GM18511 (cell line): Measurements from ENCODE around the gene APP.
"Not testable (repeated sequence)": the region's sequence is repeated elsewhere in the genome, so short reads cannot be mapped to it uniquely, and the experiment has no call there.

Experiments used
- ATAC-seq: cut with Tn5 transposase; IDR thresholded peaks from one replicate; pipeline ENCODE4 v1.9.1; 2021; ENCODE audit warnings: mild to moderate bottlenecking, moderate library complexity; ENCODE audit not compliant: unreplicated experiment

Gene APP

DNA sequence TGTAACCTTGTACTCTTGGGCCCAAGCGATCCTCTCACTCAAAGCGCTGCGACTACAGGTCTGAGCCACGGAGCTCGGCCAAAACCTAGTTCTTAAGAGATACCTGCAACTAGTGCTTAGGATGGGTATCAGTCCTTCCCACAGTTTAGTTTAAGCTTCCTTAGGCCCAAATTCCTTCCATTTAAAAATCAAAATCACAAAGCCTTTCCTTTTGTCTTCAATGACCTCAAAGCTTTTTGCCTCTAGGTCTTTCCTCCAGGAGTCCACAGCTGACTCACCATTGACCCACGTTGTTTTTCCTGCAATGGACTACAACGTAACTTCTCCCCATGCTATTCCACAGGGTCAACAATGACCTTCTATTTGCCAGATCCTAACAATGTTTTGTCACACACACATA lies 64.0 kb downstream of the APP start:
- no peak for ATAC-seq

DNA sequence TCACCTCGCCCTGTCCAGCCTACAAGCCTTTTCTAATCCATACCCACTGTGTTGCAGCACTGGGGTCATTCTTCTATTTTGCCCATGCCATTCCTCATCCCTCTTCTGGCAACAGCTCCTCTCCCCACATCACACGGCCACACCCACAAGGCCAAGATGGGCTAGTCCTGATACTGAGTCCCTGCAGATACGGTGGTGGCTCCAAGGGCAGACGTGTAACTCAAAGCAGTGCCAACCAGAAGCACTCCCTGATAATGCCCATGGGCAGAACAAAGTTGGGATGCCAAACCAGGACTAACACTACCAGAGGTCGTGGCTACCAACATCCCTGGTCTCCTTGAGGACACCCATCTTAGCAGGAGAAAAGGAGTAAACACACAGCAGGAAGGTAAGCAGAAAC lies 64.8 kb downstream of the APP start:
- ATAC-seq = no peak

DNA sequence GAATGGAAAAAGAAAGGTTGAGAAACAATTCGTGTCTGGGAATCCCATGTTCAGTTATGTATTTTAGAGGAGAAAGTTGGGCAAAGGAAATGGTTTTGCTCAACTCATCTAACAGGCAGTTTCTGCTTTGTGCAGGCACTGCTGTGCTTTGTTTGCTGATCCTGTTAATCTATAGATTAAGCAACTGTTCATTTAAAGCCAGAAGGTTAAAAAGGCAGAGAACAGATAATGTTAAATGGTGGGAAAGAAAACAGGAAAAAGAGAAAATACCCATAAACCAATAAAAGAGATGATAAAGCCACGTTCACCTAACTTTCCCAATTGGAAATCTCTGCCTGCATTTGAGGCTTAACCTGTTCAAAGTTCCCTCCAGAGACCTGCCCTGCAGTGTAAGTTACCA lies 70.0 kb downstream of the APP start:
- no peak for ATAC-seq

DNA sequence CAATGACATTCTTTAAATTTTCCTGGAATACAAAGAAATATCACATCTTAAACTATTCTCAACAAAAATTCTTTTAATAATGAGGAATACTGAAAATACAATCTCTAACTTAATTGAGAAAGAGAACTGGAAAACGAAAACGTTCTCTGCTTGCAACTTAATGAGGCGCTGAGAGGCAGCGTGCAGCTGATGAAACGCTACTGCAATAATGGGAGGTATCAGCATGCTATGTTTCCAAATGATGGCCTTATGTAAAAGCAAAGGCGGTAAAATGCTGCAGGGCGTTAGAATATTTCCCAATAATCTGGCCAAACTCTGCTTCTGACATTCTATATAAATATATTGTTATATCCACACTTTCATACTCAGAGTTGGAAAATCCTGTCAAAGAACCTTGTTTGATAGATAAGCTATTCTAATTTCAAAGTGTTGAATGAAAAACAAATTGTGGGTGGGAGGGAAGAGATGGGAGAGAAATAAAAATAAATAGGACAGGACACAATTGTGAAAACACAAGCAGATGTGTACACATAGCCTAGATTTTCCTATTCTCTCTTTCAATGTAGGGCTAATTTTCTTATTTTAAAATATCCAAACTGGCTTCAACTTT lies 70.9 kb downstream of the APP start:
- no peak for ATAC-seq

GRCh38 chr21:26098772-26099397 lies 71.7 kb downstream of the APP start:
- no peak for ATAC-seq

DNA sequence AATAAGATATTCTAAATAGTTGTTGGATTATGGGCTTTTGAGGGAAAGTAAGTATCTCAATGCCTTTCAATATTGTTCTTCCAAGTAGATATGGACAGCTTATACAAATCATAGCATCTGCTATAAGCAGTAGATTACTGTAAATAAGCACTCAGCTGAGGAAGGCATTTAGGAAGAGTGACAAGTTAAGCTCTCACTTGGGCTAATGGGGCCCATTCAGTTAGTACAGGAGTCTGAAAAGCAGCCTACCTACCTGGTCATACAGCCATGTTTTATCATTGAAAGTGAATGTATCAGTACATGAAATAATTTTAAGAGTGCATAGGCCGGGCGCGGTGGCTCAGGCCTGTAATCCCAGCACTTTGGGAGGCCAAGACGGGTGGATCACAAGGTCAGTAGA lies 73.1 kb downstream of the APP start:
- no peak for ATAC-seq

- no peak for ATAC-seq
Measured at GRCh38 chr21:26096494-26097371, 73.8 kb downstream of the APP start.

DNA sequence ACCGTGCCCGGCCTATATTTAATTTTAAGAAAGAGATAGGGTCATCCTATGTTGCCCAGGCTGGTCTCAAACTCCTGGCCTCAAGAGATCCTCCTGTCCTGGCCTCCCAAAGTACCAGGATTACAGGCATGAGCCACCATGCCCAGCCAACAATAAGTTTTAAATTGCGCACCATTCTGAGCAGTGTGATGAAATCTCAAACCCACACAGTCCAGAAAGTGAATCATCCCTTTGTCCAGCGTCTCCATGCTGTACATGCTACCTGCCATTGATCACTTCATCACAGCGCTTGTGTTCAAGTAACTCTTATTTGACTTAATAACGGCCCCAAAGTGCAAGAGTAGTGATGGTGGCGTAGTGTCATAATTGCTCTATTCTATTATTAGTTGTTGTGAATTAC lies 75.4 kb downstream of the APP start:
- ATAC-seq = no peak

GRCh38 chr21:26093122-26093521 lies 77.4 kb downstream of the APP start:
- no peak for ATAC-seq

DNA sequence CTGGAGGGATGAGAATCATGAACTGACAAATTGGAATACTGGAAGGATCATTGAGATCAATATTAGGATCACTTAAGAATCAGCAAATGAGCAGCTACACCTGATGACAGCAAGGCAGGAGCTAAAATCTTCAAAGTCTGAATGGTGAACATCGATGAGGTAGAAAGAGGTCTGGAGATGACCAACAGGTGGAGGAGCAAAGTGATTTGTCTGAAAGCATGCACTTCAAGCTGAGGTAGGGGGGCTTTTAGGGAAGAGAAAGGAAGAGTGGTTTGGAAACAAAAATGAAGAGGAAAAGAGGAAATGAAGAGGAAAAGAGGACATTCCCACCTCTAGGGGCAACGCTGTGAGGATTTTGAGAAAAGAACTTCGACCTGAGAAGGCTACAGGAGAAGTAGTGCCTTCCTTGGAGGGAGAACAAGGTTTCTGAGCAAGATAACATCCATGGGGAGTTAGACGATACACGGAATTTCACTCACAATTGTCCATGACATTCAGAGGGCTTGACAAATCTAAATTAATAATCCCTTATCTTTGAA lies 79.0 kb downstream of the APP start:
- ATAC-seq = no peak

- no peak for ATAC-seq
Measured at GRCh38 chr21:26089730-26090129, 80.8 kb downstream of the APP start.

DNA sequence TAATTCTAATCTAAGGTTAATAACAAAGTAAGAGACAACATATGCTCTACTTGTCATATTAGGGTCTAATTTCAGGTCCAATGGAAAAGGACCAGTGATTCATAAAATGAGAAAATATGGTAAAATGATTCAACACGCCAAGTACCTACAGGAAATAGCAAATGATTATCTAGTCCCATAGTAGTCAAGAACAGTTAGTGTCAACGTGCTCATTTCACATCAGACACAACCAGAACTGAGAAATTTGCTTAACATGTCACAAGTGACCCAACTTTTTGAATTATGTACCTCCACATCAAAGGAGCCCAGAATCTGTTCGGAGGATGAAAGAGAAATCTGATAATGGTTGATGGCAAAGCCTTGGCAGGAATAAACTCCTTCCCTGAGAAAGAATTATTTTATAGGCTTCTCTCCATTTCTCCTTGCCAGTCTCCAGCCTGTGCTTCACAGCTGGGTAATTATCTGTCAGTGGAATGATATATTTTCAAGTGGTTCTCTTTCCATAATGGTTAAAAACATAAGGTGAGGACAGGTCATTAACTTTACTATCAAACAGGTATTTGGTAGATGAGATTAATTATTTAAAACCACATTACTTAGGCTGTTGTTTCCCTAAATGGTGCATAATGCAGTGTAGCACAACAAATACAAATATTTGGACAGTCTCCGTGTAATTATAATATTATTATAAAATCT lies 83.2 kb downstream of the APP start:
- no peak for ATAC-seq

- ATAC-seq = no peak
Measured at GRCh38 chr21:26085882-26086281, 84.7 kb downstream of the APP start.

GRCh38 chr21:26085127-26085526 lies 85.4 kb downstream of the APP start:
- no peak for ATAC-seq

- no peak for ATAC-seq
Measured at GRCh38 chr21:26082549-26082948, 88.0 kb downstream of the APP start.

- not testable (repeated sequence) for ATAC-seq
Measured at GRCh38 chr21:26081175-26081760, 89.3 kb downstream of the APP start.

DNA sequence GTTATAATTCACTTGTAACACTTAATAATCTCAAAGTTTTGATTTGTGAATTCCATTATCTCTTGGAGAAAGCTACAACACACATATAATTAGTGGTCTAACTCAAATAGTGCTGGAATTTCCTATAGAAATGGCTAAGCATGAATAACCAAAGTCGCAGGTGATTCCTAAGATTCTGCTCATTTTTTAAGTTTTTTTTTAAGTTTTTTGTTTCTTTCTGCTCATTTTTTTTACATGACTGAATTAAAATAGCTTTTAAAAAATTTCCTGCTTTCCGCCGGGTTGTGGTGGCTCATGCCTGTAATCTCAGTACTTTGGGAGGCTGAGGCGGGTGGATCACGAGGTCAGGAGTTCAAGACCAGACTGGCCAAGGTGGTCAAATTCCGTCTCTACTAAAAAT lies 90.4 kb downstream of the APP start:
- no peak for ATAC-seq

DNA sequence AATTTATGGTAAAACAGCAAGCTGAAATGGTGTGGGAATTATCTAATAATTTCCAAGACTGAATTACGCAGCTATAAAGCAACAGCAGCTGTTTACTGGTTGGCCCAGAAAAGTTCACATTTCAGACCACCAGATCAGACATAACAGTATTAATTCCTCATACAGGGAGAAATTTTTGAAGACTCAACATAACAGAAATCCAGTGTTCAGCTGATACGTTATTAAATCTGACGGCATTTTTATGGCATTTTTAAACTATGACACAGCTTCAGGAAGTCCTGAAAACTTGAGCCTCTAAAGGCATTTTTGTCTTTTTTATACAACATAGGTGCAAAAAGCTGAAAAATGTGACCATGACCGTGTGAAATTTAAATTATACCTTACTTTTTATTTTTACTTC lies 91.2 kb downstream of the APP start:
- no peak for ATAC-seq

DNA sequence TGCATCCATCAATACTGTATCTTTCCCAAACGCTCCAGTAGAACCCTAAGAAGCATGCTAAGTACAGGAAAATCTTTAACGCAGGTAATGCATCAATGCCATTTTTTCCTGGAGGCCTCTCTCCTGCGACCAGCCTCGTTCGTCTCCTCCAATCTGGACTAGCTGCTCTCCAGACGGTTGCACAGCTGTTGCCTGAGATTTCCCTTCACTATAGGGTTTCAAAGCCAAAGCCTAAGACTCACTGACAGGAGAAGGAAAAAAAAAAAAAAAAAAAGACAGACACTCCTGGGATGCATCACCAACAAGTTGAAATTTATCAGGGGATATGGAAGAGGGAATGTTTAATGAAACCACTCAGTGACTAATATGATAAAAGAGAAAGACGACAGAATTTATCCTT lies 93.0 kb downstream of the APP start:
- ATAC-seq = no peak

DNA sequence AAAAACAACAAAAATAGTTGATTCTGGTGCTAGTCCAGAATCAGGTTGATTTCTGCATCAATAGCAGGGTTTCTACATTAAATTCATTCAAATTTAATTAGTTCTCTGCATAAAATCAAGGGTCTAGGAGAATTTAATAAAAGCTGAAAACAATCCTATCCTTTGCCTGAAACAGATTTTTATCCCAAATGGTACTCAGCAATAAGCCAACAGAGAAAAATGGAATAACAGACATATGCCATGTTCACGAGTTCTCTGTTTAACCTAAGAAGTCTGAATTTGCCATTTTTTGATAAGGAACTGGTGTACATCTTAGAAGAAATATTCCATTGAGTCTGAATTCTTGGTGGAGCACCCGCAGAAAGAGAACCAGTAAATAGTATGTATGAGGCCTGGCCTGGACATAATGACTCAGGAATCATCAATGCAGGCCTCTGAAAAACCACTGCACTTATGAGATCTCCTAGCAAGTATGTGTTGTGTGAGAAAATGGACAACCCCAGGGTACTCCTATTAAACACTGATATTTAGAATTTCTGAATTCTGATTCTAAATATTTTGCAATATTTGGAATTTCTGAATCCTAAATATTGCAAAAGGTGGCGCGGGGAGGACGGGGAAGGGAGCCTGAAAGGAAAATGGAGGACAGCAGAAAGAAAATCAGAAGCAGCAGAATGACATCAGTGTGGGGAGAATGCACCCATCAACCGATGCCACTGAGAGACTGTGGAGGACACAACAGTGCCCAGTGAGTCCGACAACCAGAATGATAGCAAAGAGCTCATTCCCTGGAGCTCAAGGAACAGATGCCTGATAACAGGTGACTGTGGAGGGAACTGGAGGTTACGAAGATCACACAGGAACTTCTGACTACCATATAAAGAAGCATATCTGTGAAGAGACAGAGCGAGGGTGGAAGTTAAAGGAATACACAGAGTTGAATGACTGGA lies 97.6 kb downstream of the APP start:
- ATAC-seq = no peak
